Measurements from ENCODE around the gene TCFL5.
A peak's percentile ranks its signal among the peaks of the same experiment; 100 is the strongest.

TCFL5 gene

DNA sequence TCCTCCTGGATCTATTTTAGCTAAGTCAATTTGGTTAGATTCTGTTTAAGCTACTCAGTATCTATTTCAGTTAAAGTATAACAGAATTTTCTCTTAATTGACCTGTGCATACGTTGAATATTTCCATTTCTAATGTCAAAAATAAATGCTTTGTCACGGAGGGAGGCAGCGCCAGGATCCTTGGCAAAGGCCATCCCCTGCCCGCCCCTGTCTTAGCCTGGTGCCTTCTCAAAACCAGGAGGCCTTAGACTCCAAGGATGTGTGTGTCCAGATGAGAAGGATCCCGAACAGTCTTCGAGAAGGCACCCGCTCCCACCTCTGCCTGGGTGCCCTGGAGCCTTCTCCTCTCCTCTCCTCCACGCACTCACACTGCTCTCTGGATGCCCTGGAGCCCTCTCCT, 22.4 kb downstream of the TCFL5 start:
- Histone ChIP-seq H3F3A (ENCODE audit: insufficient read depth, low read length) (no peaks in the 10 kb centered on the region), H3K36me3 (ENCODE audit: insufficient read depth, low read length) (peaks cover 18% of the 10 kb centered on the region), H3K27ac (ENCODE audit: low read depth, low read length, poor library complexity, severe bottlenecking) (peak overlapping the region; percentile 97), H3K4me2 (ENCODE audit: low read length) (peak overlapping the region; percentile 72), H3K27me3 (ENCODE audit: insufficient read depth, low read length) (no peaks in the 10 kb centered on the region), H3K79me2 (ENCODE audit: insufficient read depth, low read length) (no peaks in the 10 kb centered on the region), H3K9me3 (ENCODE audit: low read length) (no peaks in the 10 kb centered on the region), H4K20me1 (ENCODE audit: insufficient read depth, low read length) (no peaks in the 10 kb centered on the region), H3K4me1 (ENCODE audit: insufficient read depth, low read length, severe bottlenecking) (peaks cover 27% of the 10 kb centered on the region), H3K4me3 (ENCODE audit: low read depth, low read length, poor library complexity, severe bottlenecking) (peak overlapping the region; percentile 46), H2AFZ (ENCODE audit: low read length) (no peak overlapping the region), H3K9ac (ENCODE audit: low read length) (peak overlapping the region; percentile 4; the same call in 1 of the 2 replicates), H3K9me2 (ENCODE audit: low read depth, low read length) (no peaks in the 10 kb centered on the region)
- TF ChIP-seq, protein P1, sequence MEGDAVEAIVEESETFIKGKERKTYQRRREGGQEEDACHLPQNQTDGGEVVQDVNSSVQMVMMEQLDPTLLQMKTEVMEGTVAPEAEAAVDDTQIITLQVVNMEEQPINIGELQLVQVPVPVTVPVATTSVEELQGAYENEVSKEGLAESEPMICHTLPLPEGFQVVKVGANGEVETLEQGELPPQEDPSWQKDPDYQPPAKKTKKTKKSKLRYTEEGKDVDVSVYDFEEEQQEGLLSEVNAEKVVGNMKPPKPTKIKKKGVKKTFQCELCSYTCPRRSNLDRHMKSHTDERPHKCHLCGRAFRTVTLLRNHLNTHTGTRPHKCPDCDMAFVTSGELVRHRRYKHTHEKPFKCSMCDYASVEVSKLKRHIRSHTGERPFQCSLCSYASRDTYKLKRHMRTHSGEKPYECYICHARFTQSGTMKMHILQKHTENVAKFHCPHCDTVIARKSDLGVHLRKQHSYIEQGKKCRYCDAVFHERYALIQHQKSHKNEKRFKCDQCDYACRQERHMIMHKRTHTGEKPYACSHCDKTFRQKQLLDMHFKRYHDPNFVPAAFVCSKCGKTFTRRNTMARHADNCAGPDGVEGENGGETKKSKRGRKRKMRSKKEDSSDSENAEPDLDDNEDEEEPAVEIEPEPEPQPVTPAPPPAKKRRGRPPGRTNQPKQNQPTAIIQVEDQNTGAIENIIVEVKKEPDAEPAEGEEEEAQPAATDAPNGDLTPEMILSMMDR (IDR thresholded peaks at IDR 0.05; ENCODE audit: low read length) = no peak
- TF ChIP-seq EZH2 (IDR thresholded peaks at IDR 0.05; ENCODE audit: borderline replicate concordance, low read length) = no peak

DNA sequence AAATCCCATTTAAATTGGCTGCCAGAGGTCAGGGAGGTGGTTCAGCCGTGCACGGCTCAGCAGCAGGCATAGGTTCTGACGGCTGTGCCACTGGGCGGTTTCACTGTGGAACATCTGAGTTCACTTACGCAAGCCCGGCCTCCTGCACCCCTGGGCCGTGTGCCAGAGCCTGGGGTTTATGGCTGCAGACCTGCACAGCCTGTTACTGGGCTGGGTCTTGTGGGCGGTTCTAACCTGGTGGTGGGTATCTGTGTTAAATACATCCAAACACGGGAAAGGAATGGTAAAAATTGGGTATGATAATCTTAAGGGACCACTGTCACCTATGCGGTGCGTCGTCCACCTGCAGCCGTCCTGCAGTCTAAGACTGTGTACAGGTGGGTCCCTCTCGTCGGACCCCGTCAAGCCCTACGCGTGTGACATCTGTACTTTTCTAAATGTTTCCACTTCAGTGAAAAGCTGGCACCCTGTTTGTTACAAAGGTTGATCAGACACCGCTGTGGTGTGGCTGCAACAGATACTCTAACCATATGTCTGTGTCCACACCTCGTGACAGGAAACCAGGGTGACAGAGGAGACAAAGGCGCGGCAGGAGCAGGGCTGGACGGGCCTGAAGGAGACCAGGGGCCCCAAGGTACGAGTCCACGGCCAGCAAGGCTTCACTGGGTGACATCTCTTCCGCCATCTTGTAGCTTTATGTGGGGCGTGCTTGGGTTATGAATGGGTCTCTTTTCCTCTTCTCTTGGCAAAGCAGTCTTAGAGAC, 23.3 kb downstream of the TCFL5 start:
- peak overlapping the region; percentile 72 for H3K4me2 ChIP-seq (ENCODE audit: low read length)
- peak overlapping the region; percentile 47 for H3K9ac ChIP-seq (ENCODE audit: low read length)
- H3K9me2 ChIP-seq (ENCODE audit: low read depth, low read length) = no peaks in the 10 kb centered on the region
- H3K4me3 ChIP-seq (ENCODE audit: low read depth, low read length, poor library complexity, severe bottlenecking) = peak overlapping the region; percentile 46
- peaks cover 9% of the 10 kb centered on the region; the same call in 1 of the 2 replicates for H3K36me3 ChIP-seq (ENCODE audit: insufficient read depth, low read length)
- H3F3A ChIP-seq (ENCODE audit: insufficient read depth, low read length) = no peaks in the 10 kb centered on the region
- TF ChIP-seq, protein P1 (IDR thresholded peaks at IDR 0.05; ENCODE audit: low read length) = no peak
- no peak for TF ChIP-seq EZH2 (IDR thresholded peaks at IDR 0.05; ENCODE audit: borderline replicate concordance, low read length)
- no peak overlapping the region for H2AFZ ChIP-seq (ENCODE audit: low read length)
- peaks cover 30% of the 10 kb centered on the region for H3K4me1 ChIP-seq (ENCODE audit: insufficient read depth, low read length, severe bottlenecking)
- no peaks in the 10 kb centered on the region for H3K9me3 ChIP-seq (ENCODE audit: low read length)
- H3K79me2 ChIP-seq (ENCODE audit: insufficient read depth, low read length) = no peaks in the 10 kb centered on the region
- H3K27ac ChIP-seq (ENCODE audit: low read depth, low read length, poor library complexity, severe bottlenecking) = peak overlapping the region; percentile 97
- H3K27me3 ChIP-seq (ENCODE audit: insufficient read depth, low read length) = no peaks in the 10 kb centered on the region
- no peaks in the 10 kb centered on the region for H4K20me1 ChIP-seq (ENCODE audit: insufficient read depth, low read length)

DNA sequence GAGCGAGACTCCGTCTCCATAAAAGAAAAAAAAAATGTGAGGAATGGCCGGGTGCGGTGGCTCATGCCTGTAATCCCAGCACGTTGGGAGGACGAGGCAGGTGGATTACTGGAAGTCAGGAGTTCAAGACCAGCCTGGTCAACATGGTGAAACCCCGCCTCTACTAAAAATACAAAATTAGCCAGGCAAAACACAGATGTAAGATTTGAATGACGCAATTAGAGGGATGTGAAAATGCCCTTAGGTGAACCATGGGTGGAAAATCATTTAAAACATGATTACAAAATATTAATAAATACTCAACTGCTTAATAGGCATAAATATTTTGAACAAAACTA, 23.9 kb downstream of the TCFL5 start:
- Histone ChIP-seq H3K36me3 (ENCODE audit: insufficient read depth, low read length) (peaks cover 9% of the 10 kb centered on the region; the same call in 1 of the 2 replicates), H3K27me3 (ENCODE audit: insufficient read depth, low read length) (no peaks in the 10 kb centered on the region), H3K9ac (ENCODE audit: low read length) (peak overlapping the region; percentile 23; the same call in 1 of the 2 replicates), H3K4me2 (ENCODE audit: low read length) (peak overlapping the region; percentile 72), H4K20me1 (ENCODE audit: insufficient read depth, low read length) (no peaks in the 10 kb centered on the region), H3K4me1 (ENCODE audit: insufficient read depth, low read length, severe bottlenecking) (peaks cover 35% of the 10 kb centered on the region), H3F3A (ENCODE audit: insufficient read depth, low read length) (no peaks in the 10 kb centered on the region), H2AFZ (ENCODE audit: low read length) (no peak overlapping the region), H3K9me2 (ENCODE audit: low read depth, low read length) (no peaks in the 10 kb centered on the region), H3K79me2 (ENCODE audit: insufficient read depth, low read length) (no peaks in the 10 kb centered on the region), H3K9me3 (ENCODE audit: low read length) (no peaks in the 10 kb centered on the region), H3K27ac (ENCODE audit: low read depth, low read length, poor library complexity, severe bottlenecking) (peak overlapping the region; percentile 97), H3K4me3 (ENCODE audit: low read depth, low read length, poor library complexity, severe bottlenecking) (peak overlapping the region; percentile 46)
- TF ChIP-seq EZH2 (IDR thresholded peaks at IDR 0.05; ENCODE audit: borderline replicate concordance, low read length) = no peak
- TF ChIP-seq, protein P1 (IDR thresholded peaks at IDR 0.05; ENCODE audit: low read length) = no peak

All from OCI-LY1 (cell line).